Mucosa of rectum (tissue), 2 donors: ENCODE results near the gene IFI16.
A peak's percentile ranks its signal among the peaks of the same experiment; 100 is the strongest.

ENCODE experiments used
- H3K27ac ChIP-seq, 2 donors: one replicate each; pipeline ENCODE4 v1.7.0; 2013; ENCODE audit warnings: inconsistent platforms in 2 of 2, low read depth in 2 of 2, low read length in 2 of 2
- H3K27me3 ChIP-seq, 2 donors: one replicate each; pipeline ENCODE4 v1.7.0; 2013; ENCODE audit warnings: low read length in 2 of 2; ENCODE audit not compliant: control insufficient read depth in 2 of 2, insufficient read depth in 2 of 2
- H3K36me3 ChIP-seq, 2 donors: one replicate each; pipeline ENCODE4 v1.7.0; 2013; ENCODE audit warnings: low read length in 2 of 2; ENCODE audit not compliant: control insufficient read depth in 2 of 2, insufficient read depth in 2 of 2
- H3K4me1 ChIP-seq, 2 donors: one replicate each; pipeline ENCODE4 v1.7.0; 2013; ENCODE audit warnings: low read length in 2 of 2, mild to moderate bottlenecking in 1 of 2; ENCODE audit not compliant: control insufficient read depth in 2 of 2, insufficient read depth in 2 of 2
- H3K4me3 ChIP-seq, 2 donors: one replicate each; pipeline ENCODE4 v1.7.0; 2013; ENCODE audit warnings: low read length in 2 of 2
- H3K9ac ChIP-seq, 2 donors: one replicate each; pipeline ENCODE4 v1.7.0; 2013; ENCODE audit warnings: low read length in 2 of 2, low read depth in 1 of 2, mild to moderate bottlenecking in 1 of 2
- H3K9me3 ChIP-seq, 2 donors: one replicate each; pipeline ENCODE4 v1.7.0; 2013; ENCODE audit warnings: low read length in 2 of 2; ENCODE audit not compliant: control insufficient read depth in 2 of 2
- donor health status: healthy.
- donor health status: Normal muscosa, but diverticular disease.

The IFI16 gene

GRCh38 chr1:158989424-158989823 is 20.3 kb upstream of the IFI16 start:
- no peaks in the 10 kb centered on the region for H3K4me1 ChIP-seq
- H3K9ac ChIP-seq: no peak overlapping the region
- H3K4me3 ChIP-seq: no peak overlapping the region

GRCh38 chr1:158992787-158993312 is 16.9 kb upstream of the IFI16 start:
- no peaks in the 10 kb centered on the region for H3K27me3 ChIP-seq
- no peaks in the 10 kb centered on the region for H3K36me3 ChIP-seq
- H3K9me3 ChIP-seq: no peaks in the 10 kb centered on the region
- H3K4me1 ChIP-seq: no peaks in the 10 kb centered on the region
- H3K27ac ChIP-seq: no peak overlapping the region
- H3K9ac ChIP-seq: no peak overlapping the region
- no peak overlapping the region for H3K4me3 ChIP-seq

More at GRCh38 chr1:158989424-158989823, 20.3 kb upstream of the IFI16 start:
- no peaks in the 10 kb centered on the region for H3K27me3 ChIP-seq
- no peak overlapping the region for H3K27ac ChIP-seq
- H3K36me3 ChIP-seq: no peaks in the 10 kb centered on the region
- H3K9me3 ChIP-seq: no peaks in the 10 kb centered on the region

- H3K27ac ChIP-seq: no peak overlapping the region
- H3K4me1 ChIP-seq: peaks cover 0 to 14% of the 10 kb centered on the region in 2 donors
- H3K4me3 ChIP-seq: no peak overlapping the region
- no peaks in the 10 kb centered on the region for H3K9me3 ChIP-seq
- H3K36me3 ChIP-seq: no peaks in the 10 kb centered on the region
- no peak overlapping the region for H3K9ac ChIP-seq
- H3K27me3 ChIP-seq: no peaks in the 10 kb centered on the region
These were observed 12.7 kb upstream of the IFI16 start for GRCh38 chr1:158996998-158997397.

GRCh38 chr1:158998037-158998780 is 11.5 kb upstream of the IFI16 start:
- no peaks in the 10 kb centered on the region for H3K27me3 ChIP-seq
- H3K36me3 ChIP-seq: no peaks in the 10 kb centered on the region
- no peaks in the 10 kb centered on the region for H3K9me3 ChIP-seq
- H3K27ac ChIP-seq: no peak overlapping the region
- H3K4me3 ChIP-seq: peak overlapping the region in 1 of 2 donors; percentile 73
- H3K9ac ChIP-seq: peak overlapping the region in 1 of 2 donors; percentile 19
- peaks cover 0 to 14% of the 10 kb centered on the region in 2 donors for H3K4me1 ChIP-seq

GRCh38 chr1:158998781-158999161 is 10.9 kb upstream of the IFI16 start:
- Histone ChIP-seq H3K4me1 (peaks cover 0 to 14% of the 10 kb centered on the region in 2 donors), H3K4me3 (peak overlapping the region; percentile 58 to 73), H3K36me3 (no peaks in the 10 kb centered on the region), H3K9ac (peak overlapping the region; percentile 19 to 62), H3K27me3 (no peaks in the 10 kb centered on the region), H3K27ac (peak overlapping the region; percentile 35 to 57), H3K9me3 (no peaks in the 10 kb centered on the region)

- Histone ChIP-seq H3K4me3 (peak overlapping the region; percentile 58 to 73), H3K27ac (peak overlapping the region; percentile 69 to 86), H3K9me3 (no peaks in the 10 kb centered on the region), H3K27me3 (no peaks in the 10 kb centered on the region), H3K36me3 (no peaks in the 10 kb centered on the region), H3K9ac (peak overlapping the region; percentile 47 to 52), H3K4me1 (peaks cover 0 to 14% of the 10 kb centered on the region in 2 donors)
These were observed 10.2 kb upstream of the IFI16 start for GRCh38 chr1:158999316-159000069.

GRCh38 chr1:159000070-159000409 is 9.7 kb upstream of the IFI16 start:
- Histone ChIP-seq H3K9me3 (no peaks in the 10 kb centered on the region), H3K27ac (peak overlapping the region; percentile 69 to 86), H3K9ac (peak overlapping the region; percentile 47 to 52), H3K27me3 (no peaks in the 10 kb centered on the region), H3K4me1 (peaks cover 0 to 14% of the 10 kb centered on the region in 2 donors), H3K36me3 (no peaks in the 10 kb centered on the region), H3K4me3 (peak overlapping the region; percentile 58 to 73)

- Histone ChIP-seq H3K9ac (no peak overlapping the region), H3K4me1 (peaks cover 0 to 14% of the 10 kb centered on the region in 2 donors), H3K27ac (peak overlapping the region; percentile 69 to 86), H3K4me3 (peak overlapping the region in 1 of 2 donors; percentile 73), H3K36me3 (no peaks in the 10 kb centered on the region), H3K9me3 (no peaks in the 10 kb centered on the region), H3K27me3 (no peaks in the 10 kb centered on the region)
These were observed 9.1 kb upstream of the IFI16 start for GRCh38 chr1:159000625-159001024.

GRCh38 chr1:159005161-159005560 is 4.5 kb upstream of the IFI16 start:
- Histone ChIP-seq H3K4me3 (no peak overlapping the region), H3K9me3 (no peaks in the 10 kb centered on the region), H3K27ac (no peak overlapping the region), H3K4me1 (peaks cover 0 to 6% of the 10 kb centered on the region in 2 donors), H3K36me3 (no peaks in the 10 kb centered on the region), H3K9ac (no peak overlapping the region), H3K27me3 (no peaks in the 10 kb centered on the region)

GRCh38 chr1:159005676-159006075 is 4.0 kb upstream of the IFI16 start:
- H3K4me1 ChIP-seq: peaks cover 0 to 6% of the 10 kb centered on the region in 2 donors
- H3K27ac ChIP-seq: no peak overlapping the region
- no peak overlapping the region for H3K4me3 ChIP-seq
- H3K27me3 ChIP-seq: no peaks in the 10 kb centered on the region
- no peaks in the 10 kb centered on the region for H3K36me3 ChIP-seq
- no peaks in the 10 kb centered on the region for H3K9me3 ChIP-seq
- H3K9ac ChIP-seq: no peak overlapping the region
